OCI-LY1 (cell line): ENCODE data around the gene SEMA4G.

Experiments
- EZH2 ChIP-seq: fragments of 200-600 bp; sonication (generic), shearing (Covaris generic); IDR thresholded peaks from 2 replicates; pipeline ENCODE4 v1.8.0; 2017; ENCODE audit warnings: borderline replicate concordance, mixed run types, mild to moderate bottlenecking, antibody characterized with exemption, low read length, moderate library complexity, mixed read lengths
- TF ChIP-seq, protein P1 (sequence below): fragments of 200-600 bp; sonication (generic), shearing (Covaris generic); IDR thresholded peaks from 2 replicates; pipeline ENCODE4 v1.5.1; 2017; ENCODE audit warnings: mild to moderate bottlenecking, antibody characterized with exemption, low read length, moderate library complexity, mixed read lengths

GRCh38 chr10:100978901-100979195 is 9.5 kb downstream of the SEMA4G start:
- TF ChIP-seq, protein P1, sequence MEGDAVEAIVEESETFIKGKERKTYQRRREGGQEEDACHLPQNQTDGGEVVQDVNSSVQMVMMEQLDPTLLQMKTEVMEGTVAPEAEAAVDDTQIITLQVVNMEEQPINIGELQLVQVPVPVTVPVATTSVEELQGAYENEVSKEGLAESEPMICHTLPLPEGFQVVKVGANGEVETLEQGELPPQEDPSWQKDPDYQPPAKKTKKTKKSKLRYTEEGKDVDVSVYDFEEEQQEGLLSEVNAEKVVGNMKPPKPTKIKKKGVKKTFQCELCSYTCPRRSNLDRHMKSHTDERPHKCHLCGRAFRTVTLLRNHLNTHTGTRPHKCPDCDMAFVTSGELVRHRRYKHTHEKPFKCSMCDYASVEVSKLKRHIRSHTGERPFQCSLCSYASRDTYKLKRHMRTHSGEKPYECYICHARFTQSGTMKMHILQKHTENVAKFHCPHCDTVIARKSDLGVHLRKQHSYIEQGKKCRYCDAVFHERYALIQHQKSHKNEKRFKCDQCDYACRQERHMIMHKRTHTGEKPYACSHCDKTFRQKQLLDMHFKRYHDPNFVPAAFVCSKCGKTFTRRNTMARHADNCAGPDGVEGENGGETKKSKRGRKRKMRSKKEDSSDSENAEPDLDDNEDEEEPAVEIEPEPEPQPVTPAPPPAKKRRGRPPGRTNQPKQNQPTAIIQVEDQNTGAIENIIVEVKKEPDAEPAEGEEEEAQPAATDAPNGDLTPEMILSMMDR: no peak
- no peak for TF ChIP-seq EZH2
